IPS-15b (cell line): ENCODE measurements around the gene COBLL1.

Experiments used
- H3K27me3 ChIP-seq: one replicate; pipeline ENCODE4 v1.6.1; 2013; ENCODE audit warnings: low read length; ENCODE audit not compliant: control insufficient read depth, insufficient read depth
- H3K36me3 ChIP-seq: one replicate; pipeline ENCODE4 v1.6.1; 2013; ENCODE audit warnings: low read length; ENCODE audit not compliant: control insufficient read depth, insufficient read depth
- H3K4me1 ChIP-seq: one replicate; pipeline ENCODE4 v1.6.1; 2013; ENCODE audit warnings: mild to moderate bottlenecking, low read length; ENCODE audit not compliant: control insufficient read depth, insufficient read depth
- H3K4me3 ChIP-seq: one replicate; pipeline ENCODE4 v1.5.1; 2013; ENCODE audit warnings: low read depth, low read length
- H3K9ac ChIP-seq: one replicate; pipeline ENCODE4 v1.6.1; 2013; ENCODE audit warnings: low read depth, mild to moderate bottlenecking, low read length
- H3K9me3 ChIP-seq: one replicate; pipeline ENCODE4 v1.6.1; 2013; ENCODE audit warnings: mild to moderate bottlenecking, low read length; ENCODE audit not compliant: control insufficient read depth, insufficient read depth

Gene COBLL1

DNA sequence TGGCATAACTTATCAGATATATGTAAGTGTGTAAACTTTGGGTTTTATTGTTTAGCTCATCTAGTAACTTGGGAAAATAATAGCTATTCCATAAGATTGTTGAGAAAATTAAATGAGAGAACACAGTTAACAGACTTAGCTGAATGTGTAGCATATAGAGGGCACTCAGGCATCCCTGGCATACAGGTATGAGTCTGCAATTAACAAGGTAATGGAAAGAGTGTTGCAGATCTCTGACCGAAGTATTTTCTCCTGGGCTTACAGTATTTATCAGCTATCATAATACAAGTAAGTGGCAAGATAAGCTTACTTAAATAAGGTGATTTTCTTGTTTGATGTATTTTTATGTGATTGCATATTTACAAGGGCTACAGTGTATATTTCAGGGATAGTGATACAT, 7.9 kb upstream of the COBLL1 start:
- Histone ChIP-seq H3K27me3 (no peaks in the 10 kb centered on the region), H3K4me1 (no peaks in the 10 kb centered on the region), H3K9me3 (no peaks in the 10 kb centered on the region), H3K36me3 (no peaks in the 10 kb centered on the region), H3K4me3 (no peak overlapping the region), H3K9ac (no peak overlapping the region)

- H3K9me3 ChIP-seq: no peaks in the 10 kb centered on the region
- no peak overlapping the region for H3K4me3 ChIP-seq
- H3K4me1 ChIP-seq: no peaks in the 10 kb centered on the region
- H3K27me3 ChIP-seq: no peaks in the 10 kb centered on the region
- no peak overlapping the region for H3K9ac ChIP-seq
- H3K36me3 ChIP-seq: no peaks in the 10 kb centered on the region
Observed at GRCh38 chr2:164847981-164848741, 6.5 kb upstream of the COBLL1 start.

DNA sequence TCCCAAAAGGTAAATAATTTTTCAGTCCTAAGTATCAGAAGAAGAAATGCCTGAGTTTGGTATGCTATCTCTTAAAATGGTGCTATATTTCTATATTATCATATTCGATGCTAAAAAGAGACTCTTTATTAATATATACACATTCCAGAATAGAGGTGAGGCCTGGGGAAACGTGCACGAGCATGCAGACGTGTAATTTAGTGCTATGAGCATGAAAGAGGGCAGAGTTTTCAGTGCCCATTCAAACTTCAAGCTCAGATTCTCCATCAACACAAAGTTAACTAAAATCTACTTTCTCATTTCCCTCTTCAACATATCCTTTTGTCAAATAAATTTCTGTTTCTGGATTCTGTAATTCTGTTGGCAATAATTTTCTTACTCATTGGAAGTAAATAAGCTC, 5.7 kb upstream of the COBLL1 start:
- no peaks in the 10 kb centered on the region for H3K9me3 ChIP-seq
- H3K36me3 ChIP-seq: no peaks in the 10 kb centered on the region
- no peaks in the 10 kb centered on the region for H3K27me3 ChIP-seq
- no peaks in the 10 kb centered on the region for H3K4me1 ChIP-seq
- H3K4me3 ChIP-seq: no peak overlapping the region
- H3K9ac ChIP-seq: no peak overlapping the region

GRCh38 chr2:164846276-164846675, 4.7 kb upstream of the COBLL1 start:
- Histone ChIP-seq H3K4me3 (no peak overlapping the region), H3K9me3 (no peaks in the 10 kb centered on the region), H3K36me3 (no peaks in the 10 kb centered on the region), H3K4me1 (no peaks in the 10 kb centered on the region), H3K9ac (no peak overlapping the region), H3K27me3 (no peaks in the 10 kb centered on the region)

DNA sequence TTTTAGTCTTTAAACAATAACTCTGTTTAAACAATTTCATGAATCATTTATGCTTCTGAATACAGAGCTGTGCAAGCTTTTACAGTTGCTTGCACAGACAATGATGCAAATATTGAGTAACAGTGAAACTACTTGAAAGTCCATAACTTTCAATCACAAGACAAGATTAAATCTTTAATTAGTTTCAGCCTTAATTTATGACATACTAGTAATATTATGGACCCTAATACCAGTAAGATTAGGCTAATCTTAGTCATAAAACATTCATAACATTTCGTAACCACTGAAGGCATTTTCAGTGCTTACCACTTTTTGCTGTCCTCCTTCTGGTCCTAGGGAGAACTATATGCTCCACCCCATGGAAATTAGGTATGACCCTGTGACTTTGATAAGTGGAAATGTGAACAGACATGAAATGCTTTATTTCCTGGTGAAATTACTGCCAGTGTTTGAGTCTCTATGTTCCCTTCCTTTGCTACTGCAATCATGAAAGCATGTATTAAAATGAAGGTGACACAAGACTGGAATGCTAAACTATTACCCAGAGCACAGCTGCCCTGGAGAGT, 1.8 kb upstream of the COBLL1 start:
- Histone ChIP-seq H3K9me3 (no peaks in the 10 kb centered on the region), H3K4me1 (peaks cover 2% of the 10 kb centered on the region), H3K4me3 (no peak overlapping the region), H3K27me3 (peaks cover 13% of the 10 kb centered on the region), H3K36me3 (no peaks in the 10 kb centered on the region), H3K9ac (no peak overlapping the region)

- H3K4me3 ChIP-seq: peak overlapping the region; percentile 81
- H3K4me1 ChIP-seq: peaks cover 2% of the 10 kb centered on the region
- H3K9ac ChIP-seq: no peak overlapping the region
- no peaks in the 10 kb centered on the region for H3K9me3 ChIP-seq
- peaks cover 13% of the 10 kb centered on the region for H3K27me3 ChIP-seq
- no peaks in the 10 kb centered on the region for H3K36me3 ChIP-seq
Observed at GRCh38 chr2:164842624-164842966, 972 bp upstream of the COBLL1 start.

GRCh38 chr2:164840930-164841718, 499 bp downstream of the COBLL1 start:
- no peaks in the 10 kb centered on the region for H3K36me3 ChIP-seq
- peak overlapping the region; percentile 81 for H3K4me3 ChIP-seq
- H3K4me1 ChIP-seq: peaks cover 2% of the 10 kb centered on the region
- peaks cover 13% of the 10 kb centered on the region for H3K27me3 ChIP-seq
- no peaks in the 10 kb centered on the region for H3K9me3 ChIP-seq
- peak overlapping the region; percentile 62 for H3K9ac ChIP-seq

DNA sequence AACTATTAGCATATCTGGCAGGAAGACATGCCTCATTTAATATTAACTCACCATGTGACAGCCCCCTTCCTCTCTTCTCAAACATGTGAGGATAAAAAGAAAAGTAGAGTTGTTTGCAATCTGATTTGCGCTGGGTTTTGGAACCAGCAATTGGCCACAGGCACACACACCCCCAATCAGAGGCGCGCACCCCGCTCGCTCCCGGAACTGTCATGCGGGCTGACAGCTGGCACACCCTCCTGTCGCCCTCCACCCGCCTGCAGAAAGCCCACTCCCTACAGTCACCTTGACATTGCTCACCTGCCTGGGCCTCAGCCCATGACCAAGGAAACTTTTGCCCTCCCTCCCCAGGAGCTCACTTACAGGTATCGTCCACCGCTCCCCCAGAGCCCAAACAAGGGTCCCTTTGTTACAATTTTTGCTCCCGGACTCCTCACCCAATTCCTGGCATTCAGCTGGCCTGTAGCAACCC, 1.1 kb downstream of the COBLL1 start:
- Histone ChIP-seq H3K36me3 (no peaks in the 10 kb centered on the region), H3K27me3 (peaks cover 13% of the 10 kb centered on the region), H3K9me3 (no peaks in the 10 kb centered on the region), H3K4me1 (peaks cover 2% of the 10 kb centered on the region), H3K4me3 (peak overlapping the region; percentile 81), H3K9ac (no peak overlapping the region)

DNA sequence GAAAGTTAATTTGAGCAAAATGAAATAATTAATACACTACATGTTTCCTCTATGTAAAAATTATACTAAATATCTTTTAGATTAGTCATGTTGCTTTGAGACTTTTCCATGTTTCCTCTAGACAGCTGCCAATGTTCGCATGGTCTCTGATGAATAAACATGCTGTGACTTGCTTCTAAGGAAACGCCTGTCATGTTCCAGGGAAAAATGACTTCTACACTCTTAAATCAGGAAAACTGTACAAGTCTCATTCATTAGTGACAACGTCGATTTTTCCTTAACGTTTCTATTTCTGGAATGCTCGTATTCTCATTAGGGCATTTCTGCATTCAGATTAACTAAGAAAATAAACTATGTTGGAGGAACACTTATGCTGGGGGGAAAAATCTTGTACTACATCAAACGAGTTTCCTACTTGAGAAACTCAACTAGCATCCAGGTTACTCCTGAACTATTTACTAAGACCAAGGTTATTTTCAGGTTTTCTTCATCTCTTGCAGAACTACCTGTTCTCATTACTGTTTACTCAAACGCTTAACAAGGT, 1.6 kb downstream of the COBLL1 start:
- Histone ChIP-seq H3K27me3 (peaks cover 13% of the 10 kb centered on the region), H3K4me1 (peaks cover 2% of the 10 kb centered on the region), H3K4me3 (peak overlapping the region; percentile 81), H3K36me3 (no peaks in the 10 kb centered on the region), H3K9ac (no peak overlapping the region), H3K9me3 (no peaks in the 10 kb centered on the region)

DNA sequence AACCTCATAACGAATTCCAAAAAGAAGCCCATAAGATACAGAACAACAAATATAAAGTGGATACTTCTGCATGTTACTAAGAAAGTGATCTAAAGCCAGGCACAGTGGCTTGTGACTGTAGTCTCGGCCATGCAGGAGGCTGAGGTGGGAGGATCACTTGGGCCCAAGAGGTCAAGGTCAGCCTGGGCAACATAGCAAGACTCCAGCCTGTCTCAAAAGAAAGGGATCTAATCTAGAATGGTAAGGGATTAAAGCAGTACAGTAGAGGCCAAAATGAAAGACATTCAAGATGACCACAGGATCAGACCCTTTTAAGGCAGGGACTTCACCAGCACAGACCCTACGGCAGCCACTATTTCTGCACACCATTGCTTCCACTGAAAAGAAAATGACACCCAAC, 3.8 kb downstream of the COBLL1 start:
- no peaks in the 10 kb centered on the region for H3K9me3 ChIP-seq
- H3K4me3 ChIP-seq: no peak overlapping the region
- H3K27me3 ChIP-seq: peaks cover 13% of the 10 kb centered on the region
- H3K36me3 ChIP-seq: no peaks in the 10 kb centered on the region
- H3K9ac ChIP-seq: no peak overlapping the region
- peaks cover 2% of the 10 kb centered on the region for H3K4me1 ChIP-seq

DNA sequence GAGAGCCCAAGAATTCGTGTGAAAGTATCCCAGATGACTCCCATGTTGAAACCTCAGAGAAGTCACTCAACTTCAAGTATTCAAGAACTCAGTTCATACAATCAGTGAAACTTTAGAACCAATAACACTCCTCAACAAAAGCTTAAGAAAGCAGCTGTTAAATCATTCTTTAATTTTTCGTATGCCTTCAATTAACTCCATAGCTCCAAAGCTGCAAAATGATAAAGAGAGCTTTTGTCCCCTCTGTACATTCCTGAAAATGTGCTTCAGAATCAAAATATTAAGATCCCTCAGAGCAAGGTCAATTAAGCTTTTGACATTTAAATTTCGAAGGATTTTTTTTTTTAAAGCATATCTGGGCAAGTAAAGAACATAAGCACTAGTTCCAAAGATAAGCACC, 4.7 kb downstream of the COBLL1 start:
- H3K9me3 ChIP-seq: no peaks in the 10 kb centered on the region
- peaks cover 2% of the 10 kb centered on the region for H3K4me1 ChIP-seq

More for the DNA sequence above, 4.7 kb downstream of the COBLL1 start:
- Histone ChIP-seq H3K36me3 (no peaks in the 10 kb centered on the region), H3K4me3 (no peak overlapping the region), H3K9ac (no peak overlapping the region), H3K27me3 (peaks cover 13% of the 10 kb centered on the region)
